Nephron (organoid): ENCODE results near the gene KRT75.
A peak's percentile ranks its signal among the peaks of the same experiment; 100 is the strongest.
"Not testable (repeated sequence)": the region's sequence is repeated elsewhere in the genome, so short reads cannot be mapped to it uniquely, and the experiment has no call there.

Experiments used
- H3K27ac Mint-ChIP-seq, 3 experiments: 2 replicates each; pipeline ENCODE4 v1.8.0; 2020; ENCODE audit warnings: mixed read lengths in 3 of 3, mild to moderate bottlenecking in 2 of 3, moderate library complexity in 1 of 3
- H3K27me3 Mint-ChIP-seq: 2 replicates; pipeline ENCODE4 v1.8.0; 2021; ENCODE audit warnings: low read depth, mild to moderate bottlenecking, moderate library complexity, mixed read lengths
- H3K36me3 Mint-ChIP-seq: 2 replicates; pipeline ENCODE4 v1.8.0; 2020; ENCODE audit warnings: low read depth, mixed read lengths
- H3K4me1 Mint-ChIP-seq: 2 replicates; pipeline ENCODE4 v1.8.0; 2020; ENCODE audit warnings: mixed read lengths
- H3K4me3 Mint-ChIP-seq, 3 experiments: 2 replicates each; pipeline ENCODE4 v1.8.0; 2020; ENCODE audit warnings: mild to moderate bottlenecking in 3 of 3, mixed read lengths in 3 of 3, moderate library complexity in 2 of 3
- H3K9me3 Mint-ChIP-seq: 2 replicates; pipeline ENCODE4 v1.8.0; 2020; ENCODE audit warnings: mixed read lengths
- TF ChIP-seq, protein P1 (sequence below), 3 experiments: fragments of 200-600 bp; sonication (generic); IDR thresholded peaks; one replicate each; pipeline ENCODE4 v1.5.0; 2021; ENCODE audit warnings: antibody characterized with exemption in 3 of 3; ENCODE audit not compliant: unreplicated experiment in 3 of 3

Gene KRT75

DNA sequence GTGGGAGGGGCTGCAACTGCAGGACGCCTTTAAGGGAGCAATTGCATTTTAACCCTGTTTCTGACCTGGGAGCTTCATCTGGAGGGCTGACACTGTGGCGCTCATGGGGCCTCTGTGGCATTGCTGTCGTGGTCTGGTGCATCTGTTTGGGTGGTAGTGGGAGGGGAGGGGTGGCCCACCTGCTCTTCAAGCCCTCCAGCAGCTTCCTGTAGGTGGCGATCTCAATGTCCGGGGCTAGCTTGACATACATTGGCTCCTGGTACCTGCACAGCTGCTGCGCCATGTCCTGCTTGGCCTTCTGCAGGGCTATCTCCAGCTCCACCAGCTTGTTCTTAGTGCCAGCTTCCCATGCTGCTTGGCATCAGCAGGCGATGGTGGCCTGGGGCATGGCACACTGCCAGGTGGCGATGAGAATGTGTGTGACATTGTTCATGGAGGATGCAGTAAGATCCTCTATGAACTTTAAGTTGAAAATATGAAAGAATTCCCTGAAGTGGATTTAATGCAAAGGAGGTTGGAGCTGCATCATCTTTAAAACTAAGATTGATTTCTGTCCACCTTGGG, 20.3 kb downstream of the KRT75 start:
- Mint-ChIP-seq H3K27me3 (peaks cover 19% of the 10 kb centered on the region), H3K36me3 (no peaks in the 10 kb centered on the region), H3K4me3 (no peak overlapping the region)

DNA sequence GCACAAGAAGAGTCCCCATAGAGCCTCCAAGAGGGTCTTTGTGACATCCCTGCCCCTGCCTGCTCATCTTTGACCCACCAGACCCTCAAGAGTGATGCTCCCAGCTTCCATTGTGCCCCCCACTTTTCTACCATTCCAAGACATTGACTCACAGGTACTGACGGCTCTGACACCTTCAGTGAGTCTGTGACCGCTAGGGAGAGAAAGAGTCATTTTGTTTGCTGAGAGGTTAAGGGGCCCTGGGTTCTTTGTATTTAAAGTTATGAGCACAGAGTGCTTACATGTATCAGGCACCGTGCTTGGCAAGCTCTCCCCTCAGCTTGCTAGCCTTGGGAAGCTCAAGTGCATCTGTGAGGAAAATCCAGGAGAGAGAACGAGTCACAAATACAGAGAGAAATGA, 21.0 kb downstream of the KRT75 start:
- Mint-ChIP-seq H3K9me3 (peaks cover 3% of the 10 kb centered on the region), H3K4me3 (no peak overlapping the region), H3K27me3 (peaks cover 22% of the 10 kb centered on the region), H3K27ac (no peak overlapping the region), H3K4me1 (peaks cover 12% of the 10 kb centered on the region), H3K36me3 (no peaks in the 10 kb centered on the region)
- TF ChIP-seq, protein P1, sequence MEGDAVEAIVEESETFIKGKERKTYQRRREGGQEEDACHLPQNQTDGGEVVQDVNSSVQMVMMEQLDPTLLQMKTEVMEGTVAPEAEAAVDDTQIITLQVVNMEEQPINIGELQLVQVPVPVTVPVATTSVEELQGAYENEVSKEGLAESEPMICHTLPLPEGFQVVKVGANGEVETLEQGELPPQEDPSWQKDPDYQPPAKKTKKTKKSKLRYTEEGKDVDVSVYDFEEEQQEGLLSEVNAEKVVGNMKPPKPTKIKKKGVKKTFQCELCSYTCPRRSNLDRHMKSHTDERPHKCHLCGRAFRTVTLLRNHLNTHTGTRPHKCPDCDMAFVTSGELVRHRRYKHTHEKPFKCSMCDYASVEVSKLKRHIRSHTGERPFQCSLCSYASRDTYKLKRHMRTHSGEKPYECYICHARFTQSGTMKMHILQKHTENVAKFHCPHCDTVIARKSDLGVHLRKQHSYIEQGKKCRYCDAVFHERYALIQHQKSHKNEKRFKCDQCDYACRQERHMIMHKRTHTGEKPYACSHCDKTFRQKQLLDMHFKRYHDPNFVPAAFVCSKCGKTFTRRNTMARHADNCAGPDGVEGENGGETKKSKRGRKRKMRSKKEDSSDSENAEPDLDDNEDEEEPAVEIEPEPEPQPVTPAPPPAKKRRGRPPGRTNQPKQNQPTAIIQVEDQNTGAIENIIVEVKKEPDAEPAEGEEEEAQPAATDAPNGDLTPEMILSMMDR (IDR thresholded peaks at IDR 0.05; ENCODE audit: unreplicated experiment in 3 of 3), result no peak

More for the DNA sequence above, 20.3 kb downstream of the KRT75 start:
- Mint-ChIP-seq H3K27ac (no peak overlapping the region), H3K9me3 (no peaks in the 10 kb centered on the region), H3K4me1 (peaks cover 12% of the 10 kb centered on the region)
- TF ChIP-seq, protein P1 (IDR thresholded peaks at IDR 0.05; ENCODE audit: unreplicated experiment in 3 of 3), result no peak

DNA sequence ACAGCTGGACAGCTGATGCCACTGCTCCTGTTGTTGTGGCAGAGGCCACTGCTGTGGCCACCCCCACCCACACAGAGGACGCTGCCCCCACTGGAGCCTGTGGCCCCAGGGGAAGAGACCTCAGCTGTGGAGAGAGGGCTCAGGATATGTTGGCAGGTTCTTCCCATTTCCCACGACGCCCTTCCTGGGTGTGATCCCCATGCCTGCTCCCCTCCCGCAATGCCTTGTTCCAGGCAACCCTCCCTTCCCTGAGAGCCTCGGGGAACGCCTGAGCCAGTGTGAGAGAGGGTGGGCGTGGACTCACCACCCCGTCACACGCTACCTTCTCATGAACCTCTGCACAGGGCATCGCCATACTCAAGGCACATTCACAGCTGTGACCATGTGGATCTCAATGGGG, 22.4 kb downstream of the KRT75 start:
- H3K27me3 Mint-ChIP-seq, result peaks cover 23% of the 10 kb centered on the region
- H3K36me3 Mint-ChIP-seq, result no peaks in the 10 kb centered on the region
- no peak overlapping the region for H3K27ac Mint-ChIP-seq
- peaks cover 3% of the 10 kb centered on the region for H3K9me3 Mint-ChIP-seq
- H3K4me3 Mint-ChIP-seq, result no peak overlapping the region
- peaks cover 12% of the 10 kb centered on the region for H3K4me1 Mint-ChIP-seq
- TF ChIP-seq, protein P1 (IDR thresholded peaks at IDR 0.05; ENCODE audit: unreplicated experiment in 3 of 3), result no peak

DNA sequence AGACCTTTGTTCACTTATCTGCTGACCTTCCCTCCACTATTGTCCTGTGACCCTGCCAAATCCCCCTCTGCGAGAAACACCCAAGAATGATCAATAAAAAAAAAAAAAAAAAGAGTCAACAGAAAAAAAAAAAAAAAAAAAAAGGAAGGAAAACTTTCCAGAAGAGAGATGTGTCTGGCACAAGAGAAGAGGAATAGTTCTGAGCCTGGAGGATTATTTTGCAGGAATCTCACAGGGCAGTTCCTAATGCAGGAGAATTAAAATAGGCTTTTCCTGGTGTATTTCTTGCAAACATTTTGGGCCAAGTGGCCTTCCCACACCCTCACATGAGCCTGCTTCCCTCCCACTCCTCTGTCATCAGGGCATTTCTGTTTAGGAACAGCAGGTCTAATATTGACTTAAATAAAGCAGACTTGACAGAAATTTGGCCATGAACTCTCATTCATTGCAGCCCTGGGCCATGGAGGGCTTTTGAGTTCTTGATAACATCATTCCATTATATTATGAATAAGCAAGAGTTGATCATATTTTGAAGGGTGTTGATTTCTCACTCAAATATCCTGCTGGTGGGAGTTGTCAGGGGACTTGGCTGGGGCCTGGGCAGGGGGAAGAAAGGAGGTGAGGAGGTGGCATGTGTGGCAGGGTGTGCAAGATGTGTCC, 23.5 kb downstream of the KRT75 start:
- H3K27ac Mint-ChIP-seq, result peak overlapping the region in 1 of 3 experiments; percentile 31
- H3K36me3 Mint-ChIP-seq, H3K4me1 Mint-ChIP-seq, H3K9me3 Mint-ChIP-seq, H3K4me3 Mint-ChIP-seq: not testable (repeated sequence)
- peaks cover 23% of the 10 kb centered on the region for H3K27me3 Mint-ChIP-seq

DNA sequence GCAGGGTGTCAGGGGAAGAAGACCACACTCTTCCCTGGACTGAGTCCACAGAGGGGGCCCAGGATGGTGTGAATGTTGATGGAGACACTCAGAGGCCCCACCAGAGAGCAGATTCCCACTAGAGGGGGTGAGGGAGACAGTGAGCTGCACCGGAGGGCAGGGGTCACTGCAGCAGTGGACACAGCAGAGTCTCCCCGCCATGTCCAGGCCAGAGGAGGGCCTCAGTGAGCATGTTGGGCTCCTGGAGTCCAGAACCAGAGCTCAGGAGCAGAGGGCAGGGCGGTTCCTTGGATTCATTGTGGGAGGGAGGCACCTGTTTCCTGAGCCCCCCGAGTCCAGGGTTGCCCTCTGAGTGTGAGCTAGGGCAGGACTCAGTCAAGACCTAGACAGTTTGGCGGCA, 26.3 kb downstream of the KRT75 start:
- peaks cover 20% of the 10 kb centered on the region for H3K27me3 Mint-ChIP-seq
- no peaks in the 10 kb centered on the region for H3K36me3 Mint-ChIP-seq
- TF ChIP-seq, protein P1 (IDR thresholded peaks at IDR 0.05; ENCODE audit: unreplicated experiment in 3 of 3), result no peak
- peaks cover 3% of the 10 kb centered on the region for H3K9me3 Mint-ChIP-seq
- H3K27ac Mint-ChIP-seq, result no peak overlapping the region
- H3K4me3 Mint-ChIP-seq, result no peak overlapping the region
- peaks cover 6% of the 10 kb centered on the region for H3K4me1 Mint-ChIP-seq

DNA sequence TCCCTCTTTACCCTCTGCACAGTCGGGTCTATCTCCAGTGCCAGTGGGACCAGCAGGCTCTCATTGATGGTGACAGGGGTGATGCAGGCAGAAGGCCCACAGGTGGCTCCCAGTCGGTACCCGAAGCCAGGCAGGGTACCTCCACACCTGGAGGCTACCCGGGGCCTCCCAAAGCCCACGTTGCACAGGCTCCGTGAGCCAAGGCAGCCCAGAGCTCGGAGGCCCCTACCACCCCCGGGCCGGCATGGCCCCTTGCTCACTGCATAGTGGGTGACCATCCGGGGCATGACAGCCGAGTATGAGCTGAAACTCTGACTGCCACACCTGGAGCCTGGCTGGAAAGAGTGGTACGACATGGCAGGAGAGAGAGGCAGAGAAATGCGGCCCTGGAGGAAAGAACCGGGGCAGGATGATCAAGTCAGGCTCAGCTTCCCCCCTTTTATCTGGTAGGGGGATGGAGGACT, 28.2 kb downstream of the KRT75 start, which contains the start of gene KRT82:
KRT82 (minus strand) TSS at position 414 of the 464 bp plus-strand sequence; CDS start at position 356, 58 bp downstream.
- TF ChIP-seq, protein P1 (IDR thresholded peaks at IDR 0.05; ENCODE audit: unreplicated experiment in 3 of 3), result no peak
- H3K4me1 Mint-ChIP-seq, result peaks cover 4% of the 10 kb centered on the region
- peaks cover 3% of the 10 kb centered on the region for H3K9me3 Mint-ChIP-seq
- H3K27ac Mint-ChIP-seq, result no peak within 1 kb of the TSS
- no peak within 1 kb of the TSS for H3K4me3 Mint-ChIP-seq
- H3K27me3 Mint-ChIP-seq, result peaks cover 17% of the 10 kb centered on the region
- no peaks in the 10 kb centered on the region for H3K36me3 Mint-ChIP-seq
